H1 (cell line): Measurements from ENCODE around the gene ARHGEF6. TPM values are rescaled to one million over a fixed set of nuclear protein-coding genes. Genes with fewer than 3 reads are reported as not detected.

Source experiments
- CTCF ChIA-PET: fragments of 300-600 bp; sonication (Branson Sonifier 250); formaldehyde crosslinking; loops from one replicate; lab custom pipeline; 2021; ENCODE audit not compliant: partially characterized antibody; lab: Charles Lee
- POLR2A ChIA-PET: fragments of 300-600 bp; sonication (Branson Sonifier 250); formaldehyde crosslinking; loops from one replicate; lab custom pipeline; 2021; ENCODE audit warnings: inconsistent platforms; ENCODE audit not compliant: partially characterized antibody; lab: Charles Lee
- DNase-seq, 2 experiments: peaks; one replicate each; pipeline versions ENCODE4 v3.0.0 to v3.0.0-alpha.2; 2010 to 2022; ENCODE audit warnings: low spot score in 2 of 2, low read depth in 1 of 2, mixed read lengths in 1 of 2
- FAIRE-seq: peaks from 2 replicates; lab custom pipeline; 2011; peaks lifted over from hg19 to GRCh38; lab: Jason Lieb, UNC
- H2AFZ ChIP-seq: 2 replicates; pipeline ENCODE4 v1.8.1; 2012; ENCODE audit warnings: low read length, inconsistent platforms
- H2AK5ac ChIP-seq: 2 replicates; pipeline ENCODE4 v1.6.1; 2013; ENCODE audit warnings: low read depth, low read length
- H2BK120ac ChIP-seq: replicated peaks from 2 replicates; pipeline ENCODE3; 2013; ENCODE audit warnings: low read depth, low read length, inconsistent platforms
- H2BK12ac ChIP-seq: 2 replicates; pipeline ENCODE4 v1.6.1; 2013; ENCODE audit warnings: low read depth, low read length
- H2BK15ac ChIP-seq: 2 replicates; pipeline ENCODE4 v1.6.1; 2013; ENCODE audit warnings: low read length
- H2BK20ac ChIP-seq: 2 replicates; pipeline ENCODE4 v1.6.1; 2013; ENCODE audit warnings: low read length
- H2BK5ac ChIP-seq: 2 replicates; pipeline ENCODE4 v1.6.1; 2013; ENCODE audit warnings: low read depth, low read length
- H3K14ac ChIP-seq: 2 replicates; pipeline ENCODE4 v1.6.1; 2013; ENCODE audit warnings: inconsistent platforms; ENCODE audit not compliant: insufficient read length
- H3K18ac ChIP-seq: 2 replicates; pipeline ENCODE4 v1.6.1; 2013; ENCODE audit warnings: low read length; ENCODE audit errors: extremely low read depth
- H3K23ac ChIP-seq: 2 replicates; pipeline ENCODE4 v1.6.1; 2013; ENCODE audit warnings: inconsistent platforms; ENCODE audit not compliant: insufficient read length
- H3K23me2 ChIP-seq: 2 replicates; pipeline ENCODE4 v1.6.1; 2013; ENCODE audit warnings: low read depth, low read length
- H3K27ac ChIP-seq: 2 replicates; pipeline ENCODE4 v1.6.1; 2011; ENCODE audit warnings: low read depth, low read length, inconsistent platforms
- H3K27me3 ChIP-seq, 4 experiments: replicated peaks in 1 of 4; 1 replicate in 1 of 4; 2 replicates in 3 of 4; pipeline versions ENCODE4 v1.6.1 to v1.8.1; 2011 to 2013; ENCODE audit warnings: low read length in 3 of 4, mild to moderate bottlenecking in 3 of 4, inconsistent platforms in 2 of 4, mixed read lengths in 2 of 4, moderate library complexity in 1 of 4; ENCODE audit not compliant: control insufficient read depth in 3 of 4, insufficient read depth in 3 of 4; ENCODE audit errors: extremely low read depth in 1 of 4
- H3K36me3 ChIP-seq, 4 experiments: 2 replicates each; pipeline versions ENCODE4 v1.6.1 to v1.8.1; 2011 to 2013; ENCODE audit warnings: mild to moderate bottlenecking in 4 of 4, low read length in 3 of 4, moderate library complexity in 2 of 4, control low read depth in 1 of 4, inconsistent platforms in 1 of 4; ENCODE audit not compliant: insufficient read depth in 4 of 4, control insufficient read depth in 2 of 4
- H3K4ac ChIP-seq: replicated peaks from 2 replicates; pipeline ENCODE3; 2013; ENCODE audit warnings: low read length, low read depth, mixed read lengths, inconsistent platforms; ENCODE audit not compliant: insufficient read length
- H3K4me1 ChIP-seq, 4 experiments: replicated peaks in 1 of 4; 1 replicate in 1 of 4; 2 replicates in 3 of 4; pipeline versions ENCODE4 v1.6.1 to v1.8.1; 2011 to 2013; ENCODE audit warnings: low read length in 3 of 4, inconsistent platforms in 2 of 4, mixed read lengths in 1 of 4; ENCODE audit not compliant: insufficient read depth in 4 of 4, control insufficient read depth in 3 of 4
- H3K4me2 ChIP-seq, 2 experiments: 2 replicates each; pipeline versions ENCODE4 v1.6.1 to v1.8.1; 2011 to 2013; ENCODE audit warnings: low read depth in 2 of 2, low read length in 2 of 2, control low read depth in 1 of 2, inconsistent platforms in 1 of 2, mild to moderate bottlenecking in 1 of 2; ENCODE audit not compliant: insufficient read depth in 1 of 2
- H3K4me3 ChIP-seq, 4 experiments: fragments of 200-600, 300-600 bp in 1 of 4; sonication (generic), shearing (Covaris generic), sonication (Bioruptor Twin) in 1 of 4; 2 replicates each; pipeline versions ENCODE4 v1.5.1 to v1.8.1; 2011 to 2016; ENCODE audit warnings: low read length in 4 of 4, low read depth in 3 of 4, control low read depth in 2 of 4, inconsistent platforms in 2 of 4, mild to moderate bottlenecking in 2 of 4, mixed read lengths in 1 of 4, moderate library complexity in 1 of 4; ENCODE audit not compliant: insufficient read depth in 2 of 4; ENCODE audit errors: extremely low read depth in 1 of 4
- H3K56ac ChIP-seq: replicated peaks from 2 replicates; pipeline ENCODE3; 2013; ENCODE audit warnings: low read depth, mild to moderate bottlenecking, mixed read lengths, low read length, inconsistent platforms; ENCODE audit not compliant: insufficient read length
- H3K79me1 ChIP-seq: 2 replicates; pipeline ENCODE4 v1.6.1; 2013; ENCODE audit warnings: low read depth, low read length, control low read depth
- H3K79me2 ChIP-seq, 2 experiments: 2 replicates each; pipeline versions ENCODE4 v1.6.1 to v1.8.1; 2012 to 2013; ENCODE audit warnings: low read length in 2 of 2, mild to moderate bottlenecking in 2 of 2, inconsistent platforms in 1 of 2; ENCODE audit not compliant: insufficient read depth in 2 of 2, control insufficient read depth in 1 of 2
- H3K9ac ChIP-seq, 4 experiments: replicated peaks in 1 of 4; 1 replicate in 1 of 4; 2 replicates in 3 of 4; pipeline versions ENCODE4 v1.6.1 to v1.8.1; 2011 to 2013; ENCODE audit warnings: low read depth in 3 of 4, low read length in 3 of 4, control low read depth in 2 of 4, mild to moderate bottlenecking in 2 of 4, moderate library complexity in 2 of 4, inconsistent platforms in 1 of 4; ENCODE audit errors: extremely low read depth in 1 of 4
- H3K9me3 ChIP-seq, 2 experiments: 2 replicates each; pipeline versions ENCODE4 v1.6.1 to v1.8.1; 2012 to 2013; ENCODE audit warnings: mild to moderate bottlenecking in 2 of 2, moderate library complexity in 2 of 2, control low read depth in 1 of 2, inconsistent platforms in 1 of 2, low read depth in 1 of 2, low read length in 1 of 2, mixed read lengths in 1 of 2; ENCODE audit not compliant: insufficient read depth in 2 of 2
- H4K20me1 ChIP-seq, 2 experiments: replicated peaks in 1 of 2; 2 replicates each; pipeline versions ENCODE3 to v1.8.1; 2011 to 2013; ENCODE audit warnings: inconsistent platforms in 2 of 2, low read length in 2 of 2, mild to moderate bottlenecking in 1 of 2; ENCODE audit not compliant: insufficient read depth in 2 of 2, control insufficient read depth in 1 of 2
- H4K5ac ChIP-seq: 2 replicates; pipeline ENCODE4 v1.6.1; 2013; ENCODE audit warnings: low read length, low read depth, mixed read lengths, inconsistent platforms; ENCODE audit not compliant: insufficient read length
- H4K8ac ChIP-seq: 2 replicates; pipeline ENCODE4 v1.8.0; 2013; ENCODE audit warnings: mild to moderate bottlenecking, moderate library complexity, low read length, inconsistent platforms; ENCODE audit not compliant: insufficient read depth; ENCODE audit errors: extremely low read depth
- H4K91ac ChIP-seq: replicated peaks from 2 replicates; pipeline ENCODE3; 2013; ENCODE audit warnings: low read length, mixed read lengths, inconsistent platforms; ENCODE audit not compliant: insufficient read length
- ATF3 ChIP-seq: IDR thresholded peaks from 2 replicates; pipeline ENCODE4 v1.6.1; 2011; ENCODE audit warnings: low read depth, mild to moderate bottlenecking, low read length; ENCODE audit not compliant: insufficient read depth
- BACH1 ChIP-seq: IDR thresholded peaks from 2 replicates; pipeline ENCODE4 v1.6.1; 2012; ENCODE audit warnings: low read length, improper control_type of control experiment
- BRCA1 ChIP-seq: IDR thresholded peaks from 2 replicates; pipeline ENCODE4 v1.6.1; 2012; ENCODE audit warnings: low read depth, low read length, improper control_type of control experiment
- EGR1 ChIP-seq: IDR thresholded peaks from 2 replicates; pipeline ENCODE4 v1.6.1; 2011; ENCODE audit warnings: low read depth, low read length, borderline replicate concordance
- GABPA ChIP-seq: IDR thresholded peaks from 2 replicates; pipeline ENCODE4 v1.6.1; 2011; ENCODE audit warnings: mild to moderate bottlenecking, low read length, moderate library complexity, borderline replicate concordance; ENCODE audit not compliant: insufficient read depth
- HDAC2 ChIP-seq, 2 experiments: fragments of 300-600 bp in 1 of 2; sonication (generic) in 1 of 2; IDR thresholded peaks; 2 replicates each; pipeline ENCODE4 v1.6.1; 2011 to 2012; ENCODE audit warnings: low read depth in 2 of 2, low read length in 2 of 2, mild to moderate bottlenecking in 2 of 2, moderate library complexity in 2 of 2, borderline replicate concordance in 1 of 2, inconsistent platforms in 1 of 2
- HDAC6 ChIP-seq: IDR thresholded peaks from one replicate; pipeline ENCODE4 v1.7.1; 2012; ENCODE audit warnings: low read depth, mild to moderate bottlenecking, inconsistent platforms, low read length, moderate library complexity
- KDM4A ChIP-seq: IDR thresholded peaks from one replicate; pipeline ENCODE4 v1.7.1; 2012; ENCODE audit warnings: low read depth, mild to moderate bottlenecking, moderate library complexity, low read length, inconsistent platforms; ENCODE audit not compliant: severe bottlenecking
- RFX5 ChIP-seq: IDR thresholded peaks from 2 replicates; pipeline ENCODE4 v1.6.1; 2011; ENCODE audit warnings: low read depth, low read length, improper control_type of control experiment, borderline replicate concordance
- SIN3A ChIP-seq, 2 experiments: IDR thresholded peaks in 1 of 2; conservative IDR thresholded peaks in 1 of 2; 2 replicates each; pipeline ENCODE4 v1.6.1; 2011 to 2012; ENCODE audit warnings: low read length in 2 of 2, improper control_type of control experiment in 1 of 2, low read depth in 1 of 2, mild to moderate bottlenecking in 1 of 2
- SP2 ChIP-seq: IDR thresholded peaks from 2 replicates; pipeline ENCODE4 v1.6.1; 2012; ENCODE audit warnings: mild to moderate bottlenecking, low read length, inconsistent platforms
- TAF7 ChIP-seq: optimal IDR thresholded peaks from 2 replicates; pipeline ENCODE3; 2011; ENCODE audit warnings: low read depth, mild to moderate bottlenecking, inconsistent platforms, low read length, moderate library complexity, borderline replicate concordance
- TEAD4 ChIP-seq: IDR thresholded peaks from 2 replicates; pipeline ENCODE4 v1.6.1; 2012; ENCODE audit warnings: low read depth, low read length, inconsistent platforms, mixed read lengths
- WGBS, 2 experiments: shearing (Covaris generic) in 1 of 2; methylation state at CpG; one replicate each; pipeline versions ENCODE4 v1.1.6 to v1.1.7; 2013 to 2015; ENCODE audit warnings: low lambda C conversion rate in 2 of 2, mixed read lengths in 2 of 2, inconsistent platforms in 1 of 2, low coverage in 1 of 2, missing lambda C conversion rate in 1 of 2; ENCODE audit not compliant: insufficient replicate concordance in 2 of 2, insufficient coverage in 1 of 2, insufficient read length in 1 of 2; ENCODE audit errors: extremely low coverage in 1 of 2, missing lambda C conversion rate in 1 of 2; 5-methylcytosine and 5-hydroxymethylcytosine counted together
- polyA plus RNA-seq, 7 experiments: library from polyadenylated mRNA; depleted of rRNA in 3 of 7; stranded (reverse) in 5 of 7; unstranded in 2 of 7; fragments of >200 nt in 5 of 7; fragments of 200-250 nt in 2 of 7; gene quantifications; 1 replicate in 5 of 7; 2 replicates in 1 of 7; 4 replicates in 1 of 7; pipeline versions ENCODE4 v1.2.1 to v1.2.3, GENCODE V29; 2011 to 2013; ENCODE audit warnings: missing spikeins in 2 of 7, mixed read lengths in 2 of 7
- total RNA-seq: library from RNA; stranded (reverse); fragmentation: NEBNext Ultra II Directional; extraction: Animal tissue kit (Norgen Biotek cat#: 25700); gene quantifications from 2 replicates; pipeline ENCODE4 v1.2.1, GENCODE V29; 2021

Gene ARHGEF6
- total and polyA plus RNA-seq, 2 of the 8 experiments (the other 6 are each of a cell fraction or from before 2014, with no cell fraction given), result 3.6 to 3.7 TPM

GRCh38 chrX:136735601-136736000, 45.1 kb downstream of the ARHGEF6 start:
- Histone ChIP-seq H3K27me3 (no peaks in the 10 kb centered on the region), H4K20me1 (no peaks in the 10 kb centered on the region), H2BK120ac (no peak overlapping the region), H2AFZ (no peak overlapping the region), H3K23ac (no peak overlapping the region), H3K9me3 (no peaks in the 10 kb centered on the region), H3K27ac (no peak overlapping the region), H3K18ac (no peak overlapping the region), H3K79me1 (no peaks in the 10 kb centered on the region), H2BK15ac (no peak overlapping the region), H3K4me2 (no peak overlapping the region), H3K23me2 (no peaks in the 10 kb centered on the region), H2BK5ac (no peak overlapping the region), H2BK20ac (no peak overlapping the region), H3K4me1 (no peaks in the 10 kb centered on the region), H3K79me2 (no peaks in the 10 kb centered on the region), H3K9ac (no peak overlapping the region), H4K5ac (no peak overlapping the region), H3K4me3 (no peak overlapping the region), H3K56ac (no peak overlapping the region), H3K14ac (no peak overlapping the region), H2BK12ac (no peak overlapping the region), H4K8ac (no peak overlapping the region), H4K91ac (no peak overlapping the region), H3K36me3 (no peaks in the 10 kb centered on the region), H2AK5ac (no peak overlapping the region), H3K4ac (no peak overlapping the region)
- CTCF ChIA-PET, result no interaction called here
- POLR2A ChIA-PET, result no interaction called here
- FAIRE-seq, result no peak
- 83% methylated on average over 1 of the region's 1 CpG; no CpG with 5 or more reads in 1 of the 2 experiments for WGBS, 2 experiments
- DNase-seq, result no peak
- TF ChIP-seq TEAD4, result no peak
- no peak for TF ChIP-seq KDM4A
- no peak for TF ChIP-seq SP2
- TF ChIP-seq SIN3A (conservative IDR thresholded peaks at IDR 0.05 in 1 of 2, IDR thresholded peaks at IDR 0.05 in 1 of 2; ENCODE audit: low read depth in 1 of 2, low read length in 2 of 2), result no peak
- TF ChIP-seq BRCA1, result no peak
- TF ChIP-seq HDAC2 (IDR thresholded peaks at IDR 0.05; ENCODE audit: borderline replicate concordance in 1 of 2, low read depth in 2 of 2, low read length in 2 of 2), result no peak
- no peak for TF ChIP-seq TAF7
- no peak for TF ChIP-seq EGR1
- no peak for TF ChIP-seq ATF3
- no peak for TF ChIP-seq RFX5
- no peak for TF ChIP-seq GABPA
- no peak for TF ChIP-seq BACH1
- no peak for TF ChIP-seq HDAC6
